ENCODE results near the gene ZNF483. TPM values are rescaled to one million over a fixed set of nuclear protein-coding genes. Genes with fewer than 3 reads are reported as not detected.
"Not testable (repeated sequence)": the region's sequence is repeated elsewhere in the genome, so short reads cannot be mapped to it uniquely, and the experiment has no call there.

Gene ZNF483
- total and polyA plus RNA-seq, 12 donors, result 0.09 to 11.3 (median 6.4) TPM

GRCh38 chr9:111548623-111549022 is 23.6 kb downstream of the ZNF483 start:
- intact Hi-C loops (cut with DNase I), result no loop called here
- Histone ChIP-seq H3K4me1 (no peaks in the 10 kb centered on the region), H3K36me3 (peaks cover 0 to 98% (median 13%) of the 10 kb centered on the region in 9 donors), H3K27ac (no peak overlapping the region), H3K4me3 (no peak overlapping the region), H3K9me3 (peaks cover 3 to 100% (median 81%) of the 10 kb centered on the region in 11 donors), H3K27me3 (no peaks in the 10 kb centered on the region)
- ATAC-seq (no peak), DNase-seq (no peak)
- 95 to 99% methylated on average over 2 of the region's 2 CpGs for WGBS, 2 donors
- no peak for TF ChIP-seq CTCF (IDR thresholded peaks at IDR 0.05)

GRCh38 chr9:111555425-111555824 is 30.4 kb downstream of the ZNF483 start:
- 92 to 94% methylated on average over 2 of the region's 2 CpGs for WGBS, 2 donors
- not testable (repeated sequence) for H3K4me3 ChIP-seq, H3K4me1 ChIP-seq, H3K27ac ChIP-seq, H3K27me3 ChIP-seq, ATAC-seq, DNase-seq
- peaks cover 0 to 79% (median 15%) of the 10 kb centered on the region in 11 donors for H3K9me3 ChIP-seq
- intact Hi-C loops (cut with DNase I), result loop anchor here in 1 of 10 donors (10.0 kb wide), 1 partner anchor 51 kb away; no protein-coding TSS in a partner anchor
- H3K36me3 ChIP-seq, result peaks cover 0 to 44% (median 6%) of the 10 kb centered on the region in 9 donors

- H3K27ac ChIP-seq, result no peak overlapping the region
- H3K9me3 ChIP-seq, result peaks cover 0 to 42% (median 5%) of the 10 kb centered on the region in 11 donors
- ATAC-seq (peak in 1 of 8 donors; percentile 33), DNase-seq (no peak)
- no peak for TF ChIP-seq CTCF (IDR thresholded peaks at IDR 0.05)
- peaks cover 0 to 41% (median 18%) of the 10 kb centered on the region in 9 donors for H3K36me3 ChIP-seq
- 90 to 92% methylated on average over 7 of the region's 7 CpGs for WGBS, 2 donors
- no peaks in the 10 kb centered on the region for H3K27me3 ChIP-seq
- H3K4me1 ChIP-seq, result no peaks in the 10 kb centered on the region
- intact Hi-C loops (cut with DNase I), result loop anchor here in 1 of 10 donors (10.0 kb wide), 1 partner anchor 54 kb away; no protein-coding TSS in a partner anchor
- H3K4me3 ChIP-seq, result no peak overlapping the region
Measured at GRCh38 chr9:111559000-111559610, 34.1 kb downstream of the ZNF483 start.

DNA sequence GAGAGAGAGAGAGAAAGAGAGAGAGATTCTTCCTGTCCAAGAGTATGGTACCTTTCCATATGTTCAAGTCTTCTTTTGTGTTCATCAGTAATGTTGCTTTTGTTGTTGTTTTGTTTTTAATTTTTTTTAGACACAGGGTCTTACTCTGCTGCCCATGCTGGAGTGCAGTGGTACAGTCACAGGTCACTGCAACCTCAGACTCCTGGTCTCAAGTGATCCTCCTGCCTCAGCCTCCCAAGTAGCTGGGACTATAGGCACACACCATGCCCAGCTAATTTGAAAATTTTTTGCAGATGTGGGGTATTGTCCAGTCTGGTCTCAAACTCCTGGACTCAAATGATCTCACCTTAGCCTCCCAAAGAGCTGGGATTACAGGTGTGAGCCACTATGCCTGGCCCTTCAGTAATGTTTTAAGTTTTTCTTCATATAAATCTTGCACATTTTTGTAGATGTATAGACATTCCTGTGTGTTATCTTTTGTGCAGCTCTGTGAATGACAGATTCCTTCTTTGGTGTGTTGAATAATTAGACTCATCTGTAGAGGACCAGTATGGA is 36.3 kb downstream of the ZNF483 start:
- intact Hi-C loops (cut with DNase I), result no loop called here
- no peak for TF ChIP-seq CTCF (IDR thresholded peaks at IDR 0.05)
- no peak overlapping the region for H3K4me3 ChIP-seq
- DNase-seq (no peak), ATAC-seq (no peak)
- H3K27me3 ChIP-seq, result no peaks in the 10 kb centered on the region
- H3K36me3 ChIP-seq, result peaks cover 0 to 52% (median 29%) of the 10 kb centered on the region in 9 donors
- H3K27ac ChIP-seq, result no peak overlapping the region
- H3K9me3 ChIP-seq, result peaks cover 0 to 21% (median 0%) of the 10 kb centered on the region in 11 donors
- H3K4me1 ChIP-seq, result peaks cover 0 to 4% (median 2%) of the 10 kb centered on the region in 9 donors

DNA sequence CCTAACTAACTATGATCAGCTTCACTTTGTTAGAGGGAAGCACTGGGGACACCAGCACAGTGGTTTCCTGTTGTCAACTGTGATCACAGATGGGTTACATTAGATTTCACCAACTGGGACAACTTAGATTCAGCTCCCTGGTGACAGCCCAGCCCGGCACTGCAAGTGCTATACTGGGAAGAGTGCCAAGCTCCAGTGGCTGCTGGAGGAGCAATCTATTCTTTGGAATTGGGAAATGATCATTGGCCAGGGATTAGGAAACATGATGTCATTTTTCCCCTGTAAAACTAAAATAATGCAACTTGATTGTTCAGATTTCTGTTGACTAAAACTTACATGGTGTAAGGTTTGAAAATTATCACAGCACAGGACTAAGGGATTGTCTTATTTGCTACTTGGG is 41.3 kb downstream of the ZNF483 start:
- 9% methylated on average over 1 of the region's 1 CpG for WGBS, 2 donors
- H3K9me3 ChIP-seq, result peaks cover 0 to 35% (median 5%) of the 10 kb centered on the region in 11 donors

GRCh38 chr9:111568127-111568526 is 43.1 kb downstream of the ZNF483 start:
- WGBS, 2 donors, result 99 to 100% methylated on average over 4 of the region's 4 CpGs

More for the DNA sequence above, 41.3 kb downstream of the ZNF483 start:
- ATAC-seq (peak in 7 of 8 donors; percentile 38 to 76 (median 48)), DNase-seq (peak in 1 of 2 donors; percentile 20)
- H3K36me3 ChIP-seq, result peaks cover 0 to 100% (median 68%) of the 10 kb centered on the region in 9 donors
- no peak overlapping the region for H3K4me3 ChIP-seq
- H3K27ac ChIP-seq, result no peak overlapping the region
- no peaks in the 10 kb centered on the region for H3K27me3 ChIP-seq
- TF ChIP-seq CTCF (IDR thresholded peaks at IDR 0.05), result no peak
- H3K4me1 ChIP-seq, result peaks cover 0 to 10% (median 6%) of the 10 kb centered on the region in 9 donors
- intact Hi-C loops (cut with DNase I), result no loop called here

More at GRCh38 chr9:111568127-111568526, 43.1 kb downstream of the ZNF483 start:
- H3K4me1 ChIP-seq, result peaks cover 0 to 15% (median 6%) of the 10 kb centered on the region in 9 donors
- peaks cover 0 to 100% (median 67%) of the 10 kb centered on the region in 9 donors for H3K36me3 ChIP-seq
- intact Hi-C loops (cut with DNase I); DNase-seq; ATAC-seq; H3K4me3 ChIP-seq; H3K27me3 ChIP-seq; H3K27ac ChIP-seq: not testable (repeated sequence)
- H3K9me3 ChIP-seq, result peaks cover 0 to 35% (median 5%) of the 10 kb centered on the region in 11 donors

Measured in heart right ventricle (tissue), 16 donors.